HG02642 (cell line): ENCODE measurements around the gene SNRPF.

Experiments
- ATAC-seq: cut with Tn5 transposase; IDR thresholded peaks from one replicate; pipeline ENCODE4 v1.9.1; 2021; ENCODE audit warnings: mild to moderate bottlenecking; ENCODE audit not compliant: unreplicated experiment, poor library complexity

Gene SNRPF

DNA sequence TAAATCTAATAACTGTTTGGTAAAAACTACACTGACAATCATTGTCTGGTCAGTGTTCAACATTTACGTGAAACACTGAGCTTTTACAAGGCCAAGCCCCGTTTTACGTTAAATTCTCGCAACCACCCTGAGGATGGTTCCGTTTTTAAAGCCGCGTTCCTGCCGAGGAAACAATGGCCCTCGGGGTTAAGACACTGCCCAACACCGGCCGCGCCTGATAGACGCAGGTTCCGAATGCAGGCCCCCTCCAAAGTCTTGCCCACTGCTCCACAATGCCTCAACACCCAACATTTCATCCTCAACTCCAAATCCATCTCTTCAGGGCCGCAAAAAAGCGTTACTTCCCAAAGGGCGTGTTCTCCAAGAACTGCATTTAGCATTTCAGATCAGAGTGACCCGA is 953 bp upstream of the SNRPF start:
- no peak for ATAC-seq

DNA sequence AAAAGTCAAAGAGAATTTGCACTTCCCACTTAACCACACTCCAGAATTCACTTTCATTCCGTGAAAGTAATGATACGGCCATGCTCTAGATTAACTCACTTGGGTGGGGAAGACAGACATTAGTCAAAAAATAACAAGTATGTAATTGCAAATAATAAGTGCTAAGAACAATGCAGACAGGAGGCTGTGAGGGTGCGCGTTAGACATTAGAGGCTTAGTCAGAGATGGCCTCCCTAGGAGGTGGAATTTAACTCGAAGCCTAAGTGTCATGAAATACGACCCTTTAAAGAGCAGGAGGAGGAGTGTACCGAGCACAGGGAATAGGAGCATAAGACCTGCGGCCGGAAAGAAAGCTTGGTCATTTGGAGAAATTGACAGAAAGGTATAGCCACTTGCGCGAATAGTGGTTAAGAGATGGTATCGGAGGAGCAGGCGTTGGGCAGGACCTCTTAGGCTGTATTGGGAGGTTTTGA is 628 bp downstream of the SNRPF start:
- ATAC-seq = peak; percentile 5

DNA sequence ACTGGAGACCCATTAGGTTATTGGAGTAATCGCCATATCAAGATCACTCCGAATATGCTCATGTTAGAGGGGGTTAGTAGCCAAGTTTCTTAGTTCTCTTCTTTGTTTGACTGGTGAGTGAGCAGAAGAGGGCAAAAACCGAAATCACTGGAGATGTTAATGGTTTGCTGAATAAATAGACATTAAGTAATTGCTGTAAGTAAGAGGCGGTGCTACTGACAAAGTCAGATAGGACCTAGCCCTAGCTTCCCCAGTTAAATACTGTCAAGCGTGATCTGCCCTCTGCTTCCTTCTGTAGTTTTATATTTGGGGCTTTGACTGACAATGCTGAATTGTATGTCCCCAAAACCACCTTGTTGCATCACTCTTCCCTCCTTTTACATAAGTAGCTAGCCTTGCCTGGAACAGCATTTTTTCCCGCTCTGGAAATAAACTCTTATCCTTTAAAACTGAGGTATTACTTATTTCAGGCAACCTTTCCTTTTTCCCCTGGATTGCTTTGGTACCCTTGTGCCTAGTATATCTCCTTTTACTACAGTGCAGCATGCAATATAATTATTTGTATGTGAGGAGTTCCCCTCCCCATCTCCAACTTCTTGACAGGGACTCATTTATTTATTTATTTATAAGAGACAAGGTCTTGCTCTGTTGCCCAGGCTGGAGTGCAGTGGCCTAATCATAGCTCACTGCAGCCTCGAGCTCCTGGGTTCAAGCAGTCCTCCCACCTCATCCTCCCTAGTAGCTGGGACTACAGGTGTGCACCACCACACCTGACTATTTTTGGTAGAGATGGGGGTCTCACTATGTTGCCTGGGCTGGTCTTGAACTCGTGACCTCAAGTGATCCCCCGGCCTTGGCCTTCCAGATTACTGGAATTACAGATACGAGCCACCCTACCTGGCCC is 1.4 kb downstream of the SNRPF start:
- ATAC-seq = no peak

DNA sequence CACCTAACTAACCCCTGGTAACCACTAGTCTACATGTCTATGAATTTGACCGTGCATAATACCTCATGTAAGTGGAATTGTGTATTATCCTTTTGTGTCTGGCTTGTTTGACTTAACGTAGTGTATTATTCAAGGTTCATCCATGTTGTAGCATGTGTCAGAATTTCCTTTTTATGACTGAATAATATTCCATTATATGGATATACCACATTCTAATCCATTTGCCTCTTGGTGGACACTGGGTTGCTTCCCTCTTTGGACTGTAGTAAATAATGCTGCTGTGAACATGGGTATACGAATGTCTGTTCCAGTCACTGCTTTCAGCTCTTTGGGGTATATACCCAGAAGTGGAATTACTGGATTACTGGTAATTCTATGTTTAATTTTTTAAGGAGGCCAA is 3.3 kb downstream of the SNRPF start:
- ATAC-seq = no peak

DNA sequence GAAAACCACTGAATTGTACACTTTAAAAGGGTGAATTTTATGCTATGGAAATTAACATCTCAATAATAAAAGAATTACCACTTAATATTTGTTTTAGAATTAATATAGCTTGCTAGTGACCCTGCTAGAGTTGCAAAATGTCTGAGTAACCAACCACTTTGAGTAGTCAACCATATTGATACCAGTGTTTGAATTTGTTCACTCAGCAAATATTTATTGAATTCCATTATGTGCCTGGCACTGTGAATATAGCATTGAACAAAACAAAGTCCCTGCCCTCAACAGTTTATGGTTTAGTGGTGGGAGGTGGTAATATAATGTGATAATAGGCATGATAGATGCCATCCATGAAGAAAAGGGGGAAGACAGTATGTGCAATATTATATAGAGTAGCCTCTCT is 4.6 kb downstream of the SNRPF start:
- ATAC-seq = no peak

DNA sequence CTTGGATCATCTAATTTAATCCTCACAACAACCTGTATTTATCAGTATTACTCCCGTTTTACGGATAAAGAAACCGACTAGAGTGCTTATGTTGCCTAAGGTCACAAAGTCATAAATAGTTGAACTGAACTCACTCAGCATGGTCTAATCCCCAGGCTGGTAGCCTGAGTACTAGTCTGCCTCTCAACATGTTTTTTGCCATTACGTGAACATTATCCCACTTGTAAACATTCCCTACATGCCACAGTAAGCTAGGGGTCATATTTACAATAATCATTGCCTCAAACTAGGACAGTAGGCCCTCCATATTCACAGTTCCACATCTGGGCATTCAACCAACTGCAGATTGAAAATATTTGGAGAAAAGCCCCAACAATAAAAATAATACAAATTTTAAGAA is 12.1 kb downstream of the SNRPF start:
- no peak for ATAC-seq

DNA sequence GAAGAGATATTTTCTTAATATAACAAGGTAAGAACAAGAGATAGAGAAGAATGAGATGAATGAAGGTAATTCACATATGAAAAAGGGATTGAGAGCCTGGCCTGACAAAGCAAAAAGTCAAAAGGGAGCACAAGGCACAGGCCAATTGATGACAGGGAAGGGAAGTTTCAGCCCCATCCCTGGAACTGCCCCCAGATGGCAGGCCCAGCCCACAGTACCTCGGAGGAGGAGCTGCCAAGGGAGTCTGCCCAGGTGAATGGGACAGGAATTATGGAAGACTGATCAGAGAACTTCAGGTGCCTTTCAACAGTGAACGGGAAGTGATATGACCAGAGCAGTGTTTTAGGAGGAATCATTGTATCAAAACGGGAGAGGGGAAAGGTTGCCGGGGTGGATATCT is 15.7 kb downstream of the SNRPF start:
- ATAC-seq = no peak

DNA sequence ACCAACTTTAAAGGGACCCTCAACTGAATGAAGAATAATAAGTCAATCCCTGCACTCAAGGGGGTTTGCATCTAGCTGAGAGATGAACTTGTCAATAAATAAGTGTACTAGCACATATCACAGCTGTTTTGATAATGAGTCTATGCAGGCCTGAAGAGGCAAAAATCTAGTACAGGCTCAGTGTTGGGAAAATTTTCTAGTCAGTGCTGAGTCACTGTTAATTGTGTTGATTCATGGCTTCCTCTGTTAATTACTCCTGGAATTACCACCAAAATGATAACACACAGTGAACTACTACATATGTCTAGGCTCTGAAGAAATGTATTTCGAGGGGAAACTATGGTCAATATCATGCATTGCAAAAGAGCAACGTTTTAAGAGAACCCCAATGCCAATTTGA is 18.9 kb downstream of the SNRPF start:
- ATAC-seq = no peak

DNA sequence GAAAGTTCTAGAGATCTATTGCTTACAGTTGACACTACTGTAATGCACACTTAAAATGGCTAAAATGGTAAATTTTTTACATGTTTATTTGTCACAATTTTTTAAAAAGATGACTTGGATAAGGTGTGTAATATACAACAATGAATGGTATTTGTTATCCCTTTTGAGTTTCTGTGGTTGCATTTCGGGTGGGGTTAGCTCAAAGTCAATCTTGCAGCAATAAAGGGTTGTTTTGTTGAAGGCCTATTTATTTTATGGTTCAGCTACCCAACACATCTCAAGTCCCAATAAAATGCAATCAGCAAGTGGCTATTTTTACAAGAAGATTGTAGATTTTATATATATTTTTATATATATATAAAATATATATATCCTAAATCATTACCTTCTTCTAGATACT is 22.1 kb downstream of the SNRPF start:
- ATAC-seq = no peak

DNA sequence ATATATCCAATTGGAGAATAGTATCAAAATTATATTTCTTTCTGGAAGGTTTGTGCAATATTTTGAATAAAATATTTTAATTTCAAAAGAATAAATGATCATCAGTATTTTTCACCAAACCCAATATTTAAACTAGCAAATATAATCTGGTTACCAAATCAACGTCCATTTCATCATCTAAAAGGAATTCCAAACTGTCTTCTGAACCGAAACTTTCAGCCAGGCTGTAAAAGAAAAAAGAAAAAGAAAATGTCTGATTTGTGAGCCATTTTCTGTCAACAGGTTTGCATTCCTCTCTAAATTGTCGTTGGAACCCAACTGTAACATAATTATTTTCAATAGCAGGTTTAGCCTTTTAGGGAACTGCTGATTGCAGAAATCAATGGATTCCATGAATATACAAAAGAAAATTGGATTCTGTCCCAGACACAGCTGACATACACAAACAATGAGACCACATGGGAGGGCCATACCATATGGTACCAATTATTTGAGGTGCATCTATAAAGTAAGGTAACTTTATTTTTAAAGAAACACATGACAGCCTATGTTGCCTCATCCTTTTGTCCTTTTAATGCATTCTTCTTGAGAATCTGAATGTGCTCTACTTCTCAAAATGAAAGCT is 22.7 kb downstream of the SNRPF start:
- no peak for ATAC-seq

DNA sequence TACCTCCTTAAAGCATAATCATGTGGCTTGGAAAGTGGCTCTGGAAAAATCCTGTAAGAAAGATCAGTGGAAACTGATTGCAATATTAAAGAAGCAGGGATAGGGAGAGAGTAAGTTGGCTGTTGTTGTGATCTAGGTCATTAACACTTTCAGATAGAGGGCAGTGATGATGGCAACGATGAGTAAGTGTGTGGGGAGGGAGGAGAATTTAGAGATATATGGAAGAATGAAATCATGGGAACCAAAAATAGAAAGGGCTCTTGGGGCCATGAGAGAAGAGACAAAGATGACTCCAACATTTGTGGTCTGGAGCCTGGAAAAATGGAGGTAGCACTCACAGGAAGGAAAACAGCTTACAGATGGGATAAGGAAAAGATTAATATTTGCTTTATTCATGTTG is 23.3 kb downstream of the SNRPF start:
- ATAC-seq = no peak

DNA sequence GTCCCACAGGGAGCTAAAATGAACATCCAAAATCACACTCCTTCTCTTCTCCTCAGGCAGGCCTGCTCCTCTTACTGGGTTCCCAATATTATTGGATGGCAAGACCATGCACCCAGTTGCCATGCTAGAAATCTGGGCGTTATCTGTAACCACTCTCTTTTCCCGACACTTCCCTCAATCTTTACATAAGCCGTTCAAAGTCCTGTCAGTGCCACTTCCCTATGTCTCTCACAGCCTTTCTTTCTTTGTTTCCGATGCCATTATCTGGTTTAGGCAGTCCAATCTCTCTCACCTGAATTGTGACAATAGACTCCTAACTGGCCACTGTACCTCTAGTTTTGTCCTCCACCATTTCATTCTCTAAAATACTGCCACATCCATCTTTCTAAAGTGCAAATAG is 24.1 kb downstream of the SNRPF start:
- no peak for ATAC-seq

DNA sequence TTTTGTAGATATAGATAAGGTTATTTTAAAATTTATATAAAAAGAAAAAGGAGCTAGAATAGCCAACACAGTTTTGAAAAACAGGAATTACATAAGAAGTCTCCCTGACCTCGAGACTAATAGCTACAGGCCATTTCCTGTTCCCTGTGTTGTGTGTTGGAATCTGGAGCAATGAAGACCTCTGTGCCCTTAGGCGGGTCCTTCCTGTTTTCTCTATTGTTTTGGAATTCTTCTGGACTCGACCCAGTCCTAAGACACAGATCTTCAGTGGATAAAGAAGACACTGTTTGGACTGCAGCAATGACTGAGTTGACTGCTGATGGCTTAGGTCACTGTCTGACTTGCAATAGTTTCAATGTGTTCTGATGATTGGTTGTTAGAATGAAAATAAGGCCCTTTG is 26.2 kb downstream of the SNRPF start:
- no peak for ATAC-seq

DNA sequence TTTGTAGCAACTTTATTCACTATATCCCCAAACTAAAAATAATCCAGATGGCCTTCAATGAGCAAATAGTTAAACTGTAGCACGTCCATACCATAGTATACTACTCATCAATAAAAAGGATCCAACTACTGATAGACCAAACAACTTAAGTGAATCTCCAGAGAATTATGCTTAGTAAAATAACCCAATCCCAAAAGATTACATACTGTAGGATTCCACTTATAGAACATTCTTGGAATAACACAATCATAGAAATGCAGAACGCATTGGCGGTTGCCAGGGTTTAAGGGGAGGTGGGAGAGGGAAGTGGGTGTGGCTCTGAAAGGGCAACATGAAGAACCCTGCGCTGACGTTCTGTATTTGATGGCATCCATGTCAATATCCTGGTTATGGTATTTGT is 28.6 kb downstream of the SNRPF start:
- no peak for ATAC-seq

DNA sequence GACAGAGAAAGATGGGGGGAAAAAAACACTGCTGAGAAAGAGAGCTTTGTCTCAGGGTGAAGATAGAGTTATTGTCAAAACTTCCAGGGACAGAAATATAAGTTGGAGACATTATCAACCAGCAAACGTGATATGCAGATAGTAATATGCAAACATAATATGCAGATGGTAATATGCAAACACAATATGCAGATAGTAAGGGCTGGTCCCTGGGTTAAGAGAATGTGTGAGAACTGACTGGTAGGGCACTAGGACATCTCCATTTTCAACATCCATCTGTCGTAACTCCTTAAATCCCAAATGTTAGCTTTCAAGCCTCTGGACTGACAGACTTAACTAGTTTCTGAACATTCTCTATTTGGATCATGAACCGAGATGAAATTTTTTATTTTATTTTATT is 32.2 kb downstream of the SNRPF start:
- no peak for ATAC-seq

DNA sequence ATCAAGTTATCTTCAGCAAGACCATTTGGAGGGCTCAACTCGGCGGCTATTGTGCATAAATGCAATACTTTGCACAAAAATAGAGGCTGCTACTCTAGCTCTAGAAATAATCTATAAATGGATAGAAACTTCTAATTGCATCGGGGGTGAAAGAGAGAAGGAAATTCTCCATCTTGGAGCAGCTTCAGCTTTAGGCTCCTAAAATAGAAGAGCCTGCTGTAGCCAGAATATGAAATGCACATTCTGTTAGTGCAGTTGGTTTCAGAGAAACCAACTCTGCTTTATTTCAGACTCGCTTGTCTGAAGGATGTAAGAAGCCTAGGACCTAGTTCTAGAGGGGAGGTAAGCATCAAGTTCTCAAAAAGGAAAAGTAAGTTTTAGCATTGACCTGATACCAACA is 38.1 kb downstream of the SNRPF start:
- ATAC-seq = no peak

DNA sequence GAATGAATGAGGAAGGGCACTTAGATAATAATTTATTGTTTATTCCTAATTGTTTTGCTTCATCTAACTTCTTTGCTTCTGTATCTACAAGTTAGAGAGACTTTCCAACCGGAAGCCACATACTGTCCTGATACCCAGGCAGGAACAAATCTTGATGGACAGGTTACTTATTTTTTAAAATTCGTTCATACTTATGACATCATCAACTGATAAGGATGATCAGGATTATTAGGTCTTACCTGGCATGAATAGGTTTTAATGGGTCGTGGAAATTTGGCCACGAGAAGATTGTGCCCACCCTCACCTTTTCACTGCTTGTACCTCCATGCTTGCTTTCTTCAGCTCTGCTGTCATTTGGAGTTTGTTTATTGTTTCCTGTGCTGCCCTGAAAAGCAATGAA is 39.3 kb downstream of the SNRPF start:
- ATAC-seq = no peak

DNA sequence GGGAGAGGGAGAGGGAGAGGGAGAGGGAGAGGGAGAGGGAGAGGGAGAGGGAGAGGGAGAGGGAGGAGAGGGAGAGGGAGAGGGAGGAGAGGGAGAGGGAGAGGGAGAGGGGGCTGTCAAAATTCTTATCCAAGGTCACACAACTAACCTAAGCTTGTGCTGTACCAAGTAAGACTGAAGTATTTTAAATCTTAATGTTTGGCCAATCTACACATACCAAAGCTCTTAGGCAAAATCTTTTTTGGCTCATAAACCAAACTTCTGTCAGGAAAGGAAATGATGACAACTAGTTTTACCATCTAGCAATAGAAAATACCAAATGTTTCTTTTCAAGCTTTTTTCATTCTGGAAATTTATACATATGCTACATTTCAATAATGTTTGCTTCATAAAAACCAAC is 49.8 kb downstream of the SNRPF start:
- no peak for ATAC-seq

DNA sequence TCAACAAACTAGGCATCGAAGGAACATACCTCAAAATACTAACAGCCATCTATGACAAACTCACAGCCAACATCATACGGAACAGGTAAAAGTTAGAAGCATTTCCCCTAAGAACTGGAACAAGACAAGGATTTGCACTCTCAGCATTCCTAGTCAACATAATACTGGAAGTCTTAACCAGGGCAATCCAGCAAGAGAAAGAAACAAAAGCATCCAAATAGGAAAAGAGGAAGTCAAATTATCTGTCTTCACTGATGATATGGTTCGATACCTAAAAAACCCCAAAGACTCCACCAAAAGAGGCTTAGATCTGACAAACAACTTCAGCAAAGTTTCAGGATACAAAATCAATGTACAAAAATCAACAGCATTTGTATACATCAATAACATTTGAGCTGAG is 51.1 kb downstream of the SNRPF start:
- ATAC-seq = no peak
